HEK293 (cell line): Measurements from ENCODE around the gene ZDHHC11.

ENCODE experiments used
- CTCF ChIA-PET: fragments of 350-600 bp; formaldehyde crosslinking; extraction: SDS; loops from one replicate; lab custom pipeline; 2021; ENCODE audit warnings: antibody characterized with exemption; lab: Yijun Ruan, JAX
- POLR2A ChIA-PET: fragments of 300-600 bp; formaldehyde crosslinking; extraction: SDS; loops from one replicate; lab custom pipeline; 2020; ENCODE audit warnings: antibody characterized with exemption, inconsistent platforms; lab: Yijun Ruan, JAX
- H3K27ac ChIP-seq: fragments of 200-500 bp; sonication (Bioruptor generic); 2 replicates; pipeline ENCODE4 v1.5.1; 2014; ENCODE audit warnings: low read depth, low read length, control low read depth, inconsistent platforms; ENCODE audit errors: extremely low read depth
- H3K36me3 ChIP-seq, 2 experiments: fragments of 200-500 bp in 1 of 2; sonication (Bioruptor generic) in 1 of 2; 1 replicate in 1 of 2; 2 replicates in 1 of 2; pipeline ENCODE4 v1.5.1; 2014 to 2017; ENCODE audit warnings: inconsistent platforms in 2 of 2, low read length in 2 of 2; ENCODE audit not compliant: control insufficient read depth in 2 of 2, insufficient read depth in 1 of 2
- H3K4me1 ChIP-seq: fragments of 200-500 bp; sonication (Bioruptor generic); 2 replicates; pipeline ENCODE4 v1.5.1; 2014; ENCODE audit warnings: mild to moderate bottlenecking, low read length, inconsistent platforms; ENCODE audit not compliant: control insufficient read depth, insufficient read depth
- H3K4me3 ChIP-seq: 2 replicates; pipeline ENCODE4 v1.5.1; 2011; ENCODE audit warnings: low read depth, mild to moderate bottlenecking, control low read depth, low read length, moderate library complexity
- H3K9me3 ChIP-seq: fragments of 200-500 bp; sonication (Bioruptor generic); 2 replicates; pipeline ENCODE4 v1.5.1; 2014; ENCODE audit warnings: low read depth, low read length, inconsistent platforms; ENCODE audit not compliant: control insufficient read depth, insufficient read depth
- GLI2 ChIP-seq: fragments of 450-650 bp; formaldehyde crosslinking; IDR thresholded peaks from 2 replicates; pipeline ENCODE4; 2017; ENCODE audit warnings: missing biosample characterization, missing genetic modification characterization, low read depth, borderline replicate concordance
- GLIS1 ChIP-seq: fragments of 450-650 bp; formaldehyde crosslinking; IDR thresholded peaks from 2 replicates; pipeline ENCODE4 v1.5.1; 2016; ENCODE audit warnings: missing biosample characterization, missing genetic modification characterization
- SCRT1 ChIP-seq: fragments of 450-650 bp; formaldehyde crosslinking; IDR thresholded peaks from 2 replicates; pipeline ENCODE4 v1.5.1; 2016; ENCODE audit warnings: missing biosample characterization, missing genetic modification characterization, borderline replicate concordance
- ZBTB44 ChIP-seq: fragments of 450-650 bp; IDR thresholded peaks from 2 replicates; pipeline ENCODE4 v1.5.1; 2018; ENCODE audit warnings: missing biosample characterization, mild to moderate bottlenecking, missing genetic modification characterization
- ZNF223 ChIP-seq: fragments of 450-650 bp; formaldehyde crosslinking; IDR thresholded peaks from 2 replicates; pipeline ENCODE4 v1.5.1; 2016; ENCODE audit warnings: missing biosample characterization, missing genetic modification characterization
- ZNF302 ChIP-seq: fragments of 450-650 bp; formaldehyde crosslinking; IDR thresholded peaks from 2 replicates; pipeline ENCODE4 v1.5.1; 2016; ENCODE audit warnings: missing biosample characterization, missing genetic modification characterization, low read depth
- ZNF391 ChIP-seq: fragments of 450-650 bp; formaldehyde crosslinking; IDR thresholded peaks from 2 replicates; pipeline ENCODE4 v1.5.1; 2016; ENCODE audit warnings: low read depth, missing biosample characterization, missing genetic modification characterization, borderline replicate concordance
- ZNF529 ChIP-seq: fragments of 450-650 bp; formaldehyde crosslinking; IDR thresholded peaks from 2 replicates; pipeline ENCODE4 v1.5.1; 2017; ENCODE audit warnings: missing genetic modification characterization, missing biosample characterization; ENCODE audit not compliant: insufficient replicate concordance
- TF ChIP-seq, protein P1 (sequence below): fragments of 450-650 bp; formaldehyde crosslinking; IDR thresholded peaks from 2 replicates; pipeline ENCODE4 v1.5.1; 2016; ENCODE audit warnings: missing biosample characterization, missing genetic modification characterization, borderline replicate concordance
- TF ChIP-seq, protein P2 (sequence below): fragments of 450-650 bp; formaldehyde crosslinking; IDR thresholded peaks from 2 replicates; pipeline ENCODE4 v1.5.1; 2016; ENCODE audit warnings: missing biosample characterization, missing genetic modification characterization
- TF ChIP-seq, protein P3 (sequence below): fragments of 450-650 bp; formaldehyde crosslinking; IDR thresholded peaks from 2 replicates; pipeline ENCODE4 v1.5.1; 2016; ENCODE audit warnings: missing biosample characterization, missing genetic modification characterization

The ZDHHC11 gene

GRCh38 chr5:766666-767431 is 83.9 kb downstream of the ZDHHC11 start (continued):
- TF ChIP-seq, protein P1, sequence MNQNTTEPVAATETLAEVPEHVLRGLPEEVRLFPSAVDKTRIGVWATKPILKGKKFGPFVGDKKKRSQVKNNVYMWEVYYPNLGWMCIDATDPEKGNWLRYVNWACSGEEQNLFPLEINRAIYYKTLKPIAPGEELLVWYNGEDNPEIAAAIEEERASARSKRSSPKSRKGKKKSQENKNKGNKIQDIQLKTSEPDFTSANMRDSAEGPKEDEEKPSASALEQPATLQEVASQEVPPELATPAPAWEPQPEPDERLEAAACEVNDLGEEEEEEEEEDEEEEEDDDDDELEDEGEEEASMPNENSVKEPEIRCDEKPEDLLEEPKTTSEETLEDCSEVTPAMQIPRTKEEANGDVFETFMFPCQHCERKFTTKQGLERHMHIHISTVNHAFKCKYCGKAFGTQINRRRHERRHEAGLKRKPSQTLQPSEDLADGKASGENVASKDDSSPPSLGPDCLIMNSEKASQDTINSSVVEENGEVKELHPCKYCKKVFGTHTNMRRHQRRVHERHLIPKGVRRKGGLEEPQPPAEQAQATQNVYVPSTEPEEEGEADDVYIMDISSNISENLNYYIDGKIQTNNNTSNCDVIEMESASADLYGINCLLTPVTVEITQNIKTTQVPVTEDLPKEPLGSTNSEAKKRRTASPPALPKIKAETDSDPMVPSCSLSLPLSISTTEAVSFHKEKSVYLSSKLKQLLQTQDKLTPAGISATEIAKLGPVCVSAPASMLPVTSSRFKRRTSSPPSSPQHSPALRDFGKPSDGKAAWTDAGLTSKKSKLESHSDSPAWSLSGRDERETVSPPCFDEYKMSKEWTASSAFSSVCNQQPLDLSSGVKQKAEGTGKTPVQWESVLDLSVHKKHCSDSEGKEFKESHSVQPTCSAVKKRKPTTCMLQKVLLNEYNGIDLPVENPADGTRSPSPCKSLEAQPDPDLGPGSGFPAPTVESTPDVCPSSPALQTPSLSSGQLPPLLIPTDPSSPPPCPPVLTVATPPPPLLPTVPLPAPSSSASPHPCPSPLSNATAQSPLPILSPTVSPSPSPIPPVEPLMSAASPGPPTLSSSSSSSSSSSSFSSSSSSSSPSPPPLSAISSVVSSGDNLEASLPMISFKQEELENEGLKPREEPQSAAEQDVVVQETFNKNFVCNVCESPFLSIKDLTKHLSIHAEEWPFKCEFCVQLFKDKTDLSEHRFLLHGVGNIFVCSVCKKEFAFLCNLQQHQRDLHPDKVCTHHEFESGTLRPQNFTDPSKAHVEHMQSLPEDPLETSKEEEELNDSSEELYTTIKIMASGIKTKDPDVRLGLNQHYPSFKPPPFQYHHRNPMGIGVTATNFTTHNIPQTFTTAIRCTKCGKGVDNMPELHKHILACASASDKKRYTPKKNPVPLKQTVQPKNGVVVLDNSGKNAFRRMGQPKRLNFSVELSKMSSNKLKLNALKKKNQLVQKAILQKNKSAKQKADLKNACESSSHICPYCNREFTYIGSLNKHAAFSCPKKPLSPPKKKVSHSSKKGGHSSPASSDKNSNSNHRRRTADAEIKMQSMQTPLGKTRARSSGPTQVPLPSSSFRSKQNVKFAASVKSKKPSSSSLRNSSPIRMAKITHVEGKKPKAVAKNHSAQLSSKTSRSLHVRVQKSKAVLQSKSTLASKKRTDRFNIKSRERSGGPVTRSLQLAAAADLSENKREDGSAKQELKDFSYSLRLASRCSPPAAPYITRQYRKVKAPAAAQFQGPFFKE (tag by site-specific recombination): no peak
- TF ChIP-seq SCRT1: no peak
- TF ChIP-seq ZNF302 (tag by site-specific recombination): no peak
- no peak for TF ChIP-seq GLI2 (tag by site-specific recombination)
- TF ChIP-seq, protein P2, sequence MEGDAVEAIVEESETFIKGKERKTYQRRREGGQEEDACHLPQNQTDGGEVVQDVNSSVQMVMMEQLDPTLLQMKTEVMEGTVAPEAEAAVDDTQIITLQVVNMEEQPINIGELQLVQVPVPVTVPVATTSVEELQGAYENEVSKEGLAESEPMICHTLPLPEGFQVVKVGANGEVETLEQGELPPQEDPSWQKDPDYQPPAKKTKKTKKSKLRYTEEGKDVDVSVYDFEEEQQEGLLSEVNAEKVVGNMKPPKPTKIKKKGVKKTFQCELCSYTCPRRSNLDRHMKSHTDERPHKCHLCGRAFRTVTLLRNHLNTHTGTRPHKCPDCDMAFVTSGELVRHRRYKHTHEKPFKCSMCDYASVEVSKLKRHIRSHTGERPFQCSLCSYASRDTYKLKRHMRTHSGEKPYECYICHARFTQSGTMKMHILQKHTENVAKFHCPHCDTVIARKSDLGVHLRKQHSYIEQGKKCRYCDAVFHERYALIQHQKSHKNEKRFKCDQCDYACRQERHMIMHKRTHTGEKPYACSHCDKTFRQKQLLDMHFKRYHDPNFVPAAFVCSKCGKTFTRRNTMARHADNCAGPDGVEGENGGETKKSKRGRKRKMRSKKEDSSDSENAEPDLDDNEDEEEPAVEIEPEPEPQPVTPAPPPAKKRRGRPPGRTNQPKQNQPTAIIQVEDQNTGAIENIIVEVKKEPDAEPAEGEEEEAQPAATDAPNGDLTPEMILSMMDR (tag by site-specific recombination): no peak
- TF ChIP-seq ZNF529 (tag by site-specific recombination): no peak
- TF ChIP-seq ZNF391 (tag by site-specific recombination): no peak

GRCh38 chr5:765948-766631 is 84.7 kb downstream of the ZDHHC11 start:
- no peaks in the 10 kb centered on the region for H3K9me3 ChIP-seq
- H3K4me3 ChIP-seq: no peak overlapping the region
- ChIA-PET POLR2A (no interaction called here), CTCF (no interaction called here)
- no peaks in the 10 kb centered on the region for H3K4me1 ChIP-seq
- peaks cover 0 to 13% of the 10 kb centered on the region in 2 experiments; a peak in 1 of 3 replicates for H3K36me3 ChIP-seq
- H3K27ac ChIP-seq: no peak overlapping the region
- TF ChIP-seq, protein P3, sequence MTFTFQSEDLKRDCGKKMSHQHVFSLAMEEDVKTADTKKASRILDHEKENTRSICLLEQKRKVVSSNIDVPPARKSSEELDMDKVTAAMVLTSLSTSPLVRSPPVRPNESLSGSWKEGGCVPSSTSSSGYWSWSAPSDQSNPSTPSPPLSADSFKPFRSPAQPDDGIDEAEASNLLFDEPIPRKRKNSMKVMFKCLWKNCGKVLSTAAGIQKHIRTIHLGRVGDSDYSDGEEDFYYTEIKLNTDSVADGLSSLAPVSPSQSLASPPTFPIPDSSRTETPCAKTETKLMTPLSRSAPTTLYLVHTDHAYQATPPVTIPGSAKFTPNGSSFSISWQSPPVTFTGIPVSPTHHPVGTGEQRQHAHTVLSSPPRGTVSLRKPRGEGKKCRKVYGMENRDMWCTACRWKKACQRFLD (tag by site-specific recombination): no peak
- TF ChIP-seq GLIS1 (peak; percentile 35; the same call in 1 of the 2 replicates), ZBTB44 (tag by site-specific recombination) (no peak), ZNF223 (tag by site-specific recombination) (no peak)
